ENCODE data around the gene PKMYT1. TPM values are rescaled to one million over a fixed set of nuclear protein-coding genes. Genes with fewer than 3 reads are reported as not detected.
A peak's percentile ranks its signal among the peaks of the same experiment; 100 is the strongest.

PKMYT1 gene
- total and polyA plus RNA-seq, 2 experiments from 2014 or later: 90.9 to 100 TPM

- TF ChIP-seq ZNF462 (CRISPR knock-in tag; IDR thresholded peaks at IDR 0.05): no peak
- no peak for TF ChIP-seq EZH2phosphoT487 (IDR thresholded peaks at IDR 0.05; ENCODE audit: unreplicated experiment)
- no peak for TF ChIP-seq REST (IDR thresholded peaks at IDR 0.05; ENCODE audit: unreplicated experiment)
- TF ChIP-seq POLR2AphosphoS5 (IDR thresholded peaks at IDR 0.05; ENCODE audit: low read depth): no peak
- no peak for TF ChIP-seq STAT1 (IDR thresholded peaks at IDR 0.05; ENCODE audit: unreplicated experiment)
- TF ChIP-seq ZNF114 (CRISPR knock-in tag; IDR thresholded peaks at IDR 0.05): no peak
Observed at GRCh38 chr16:2968368-2968737, 11.9 kb downstream of the PKMYT1 start (continued).

GRCh38 chr16:2967721-2968161 is 12.5 kb downstream of the PKMYT1 start:
- Mint-ChIP-seq H3K4me1 (peaks cover 27% of the 10 kb centered on the region), H3K27me3 (ENCODE audit: insufficient read depth, low read depth, poor library complexity) (peaks cover 47% of the 10 kb centered on the region), H3K27ac (no peak overlapping the region), H3K4me3 (peak overlapping the region; percentile 68; the same call in 2 of the 3 replicates), H3K9me3 (no peaks in the 10 kb centered on the region), H3K36me3 (ENCODE audit: low read depth) (peaks cover 15% of the 10 kb centered on the region)
- no peak overlapping the region for H3K27ac ChIP-seq (ENCODE audit: low read depth)
- H3K27me3 ChIP-seq (ENCODE audit: insufficient read depth): peaks cover 45% of the 10 kb centered on the region
- peaks cover 36% of the 10 kb centered on the region for H3F3A ChIP-seq (replicated peaks; ENCODE audit: low read depth)
- H2AFZ ChIP-seq: no peak overlapping the region
- peak overlapping the region; percentile 94 for H3K4me3 ChIP-seq
- ATAC-seq: no peak
- H3K4me2 ChIP-seq: peak overlapping the region; percentile 95; the same call in 1 of the 2 replicates
- DNase-seq (ENCODE audit: low spot score): no peak
- peaks cover 20% of the 10 kb centered on the region; the same call in 1 of the 2 replicates for H3K4me1 ChIP-seq (ENCODE audit: insufficient read depth)
- peaks cover 12% of the 10 kb centered on the region for H4K20me1 ChIP-seq (replicated peaks; ENCODE audit: insufficient read depth)
- no peaks in the 10 kb centered on the region for H3K9me2 ChIP-seq (ENCODE audit: insufficient read depth)
- H3K79me2 ChIP-seq (replicated peaks; ENCODE audit: insufficient read depth): no peaks in the 10 kb centered on the region
- no peaks in the 10 kb centered on the region for H3K36me3 ChIP-seq (ENCODE audit: insufficient read depth)
- no peak for TF ChIP-seq CREB1 (CRISPR knock-in tag; IDR thresholded peaks at IDR 0.05; ENCODE audit: low read depth)

All from GM23338 (cell line).